K562 treated with DMSO at 1 percent for 4 hours (cell line): Measurements from ENCODE around the gene AMN. TPM values are rescaled to one million over a fixed set of nuclear protein-coding genes. Genes with fewer than 3 reads are reported as not detected.

Experiments used
- total RNA-seq: library from RNA; unstranded; fragments of 300-600 nt; gene quantifications from 2 replicates; pipeline ENCODE4 v1.2.3, GENCODE V29; 2022; ENCODE audit not compliant: insufficient read depth

AMN gene
- 0.44 TPM in 1 of 2 replicates, not detected in the other for total RNA-seq

GRCh38 chr14:102922490-102923200 is at the start of gene AMN:
Gene AMN (plus strand): TSS chr14:102922663. CDS start chr14:102922689, 26 bp downstream.

Other genes with a start within 250 kb of the AMN start
- gene TRAF3, start 145.2 kb upstream of the AMN start, total RNA-seq, result 5.1 and 8.1 TPM in 2 replicates
- gene CDC42BPB, start 134.9 kb downstream of the AMN start, total RNA-seq, result 19.1 and 22.9 TPM in 2 replicates
- gene LBHD2, start 161.5 kb downstream of the AMN start, total RNA-seq, result not detected in 2 replicates
- 1.5 TPM in 1 of 2 replicates, not detected in the other for gene EXOC3L4, start 172.1 kb downstream of the AMN start, total RNA-seq
- gene TNFAIP2, start 200.8 kb downstream of the AMN start, total RNA-seq, result 97.8 and 135 TPM in 2 replicates